22Rv1 (cell line): Measurements from ENCODE around the gene FKBP11.

Experiments used
- ZFX ChIP-seq: fragments of 450-650 bp; IDR thresholded peaks from 2 replicates; pipeline ENCODE4 v1.6.1; 2017; ENCODE audit warnings: antibody characterized with exemption, borderline replicate concordance
- TF ChIP-seq, protein P1 (sequence below): fragments of 450-650 bp; IDR thresholded peaks from 2 replicates; pipeline ENCODE4 v1.5.1; 2017; ENCODE audit warnings: mild to moderate bottlenecking

DNA sequence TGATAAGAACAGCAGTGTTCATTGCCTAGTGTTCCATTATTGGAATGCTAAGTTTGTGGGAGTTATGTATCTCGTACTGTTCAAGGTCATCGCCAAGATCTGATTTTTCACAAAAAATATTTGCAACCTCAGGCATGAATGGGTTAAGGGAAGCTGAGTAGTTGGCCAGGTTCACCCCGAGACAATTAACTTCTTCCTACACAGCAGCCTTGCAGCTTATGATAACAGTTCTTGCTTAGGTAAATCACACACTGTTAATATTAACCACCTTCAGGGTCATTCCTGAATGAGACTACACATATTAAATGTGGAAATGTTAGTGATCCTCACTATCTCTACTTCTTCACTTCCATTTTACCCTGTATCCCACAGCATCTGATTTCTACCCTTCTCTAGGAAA, 18.0 kb downstream of the FKBP11 start:
- TF ChIP-seq, protein P1, sequence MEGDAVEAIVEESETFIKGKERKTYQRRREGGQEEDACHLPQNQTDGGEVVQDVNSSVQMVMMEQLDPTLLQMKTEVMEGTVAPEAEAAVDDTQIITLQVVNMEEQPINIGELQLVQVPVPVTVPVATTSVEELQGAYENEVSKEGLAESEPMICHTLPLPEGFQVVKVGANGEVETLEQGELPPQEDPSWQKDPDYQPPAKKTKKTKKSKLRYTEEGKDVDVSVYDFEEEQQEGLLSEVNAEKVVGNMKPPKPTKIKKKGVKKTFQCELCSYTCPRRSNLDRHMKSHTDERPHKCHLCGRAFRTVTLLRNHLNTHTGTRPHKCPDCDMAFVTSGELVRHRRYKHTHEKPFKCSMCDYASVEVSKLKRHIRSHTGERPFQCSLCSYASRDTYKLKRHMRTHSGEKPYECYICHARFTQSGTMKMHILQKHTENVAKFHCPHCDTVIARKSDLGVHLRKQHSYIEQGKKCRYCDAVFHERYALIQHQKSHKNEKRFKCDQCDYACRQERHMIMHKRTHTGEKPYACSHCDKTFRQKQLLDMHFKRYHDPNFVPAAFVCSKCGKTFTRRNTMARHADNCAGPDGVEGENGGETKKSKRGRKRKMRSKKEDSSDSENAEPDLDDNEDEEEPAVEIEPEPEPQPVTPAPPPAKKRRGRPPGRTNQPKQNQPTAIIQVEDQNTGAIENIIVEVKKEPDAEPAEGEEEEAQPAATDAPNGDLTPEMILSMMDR: no peak
- TF ChIP-seq ZFX: no peak
